ENCODE measurements around the gene HMGXB3.

Gene HMGXB3

DNA sequence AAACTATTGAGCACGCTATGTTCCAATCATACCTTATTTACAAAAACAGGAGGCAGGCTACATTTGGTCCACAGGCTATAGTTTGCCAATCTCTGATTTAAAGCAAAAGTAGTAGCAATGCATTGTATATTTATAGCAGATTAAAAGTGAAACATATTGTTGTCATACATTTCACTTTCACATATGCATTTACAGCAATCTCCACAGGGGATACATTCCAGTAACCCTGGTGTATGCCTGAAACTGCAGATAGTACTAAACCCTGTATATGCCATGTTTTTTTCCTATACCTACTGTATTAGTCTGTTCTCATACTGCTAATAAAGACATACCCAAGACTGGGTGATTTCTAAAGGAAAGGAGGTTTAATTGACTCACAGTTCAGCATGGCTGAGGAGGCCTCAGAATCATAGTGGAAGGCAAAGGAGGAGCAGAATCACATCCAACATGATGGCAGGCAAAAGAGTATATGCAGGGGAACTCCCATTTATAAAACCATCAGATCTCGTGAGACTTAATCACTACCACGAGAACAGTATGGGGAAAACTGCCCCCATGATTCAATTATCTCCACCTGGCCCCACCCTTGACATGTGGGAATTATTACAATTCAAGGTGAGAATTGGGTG is 91.7 kb downstream of the HMGXB3 start:
- DNase-seq (ENCODE audit: low spot score): no peak

DNA sequence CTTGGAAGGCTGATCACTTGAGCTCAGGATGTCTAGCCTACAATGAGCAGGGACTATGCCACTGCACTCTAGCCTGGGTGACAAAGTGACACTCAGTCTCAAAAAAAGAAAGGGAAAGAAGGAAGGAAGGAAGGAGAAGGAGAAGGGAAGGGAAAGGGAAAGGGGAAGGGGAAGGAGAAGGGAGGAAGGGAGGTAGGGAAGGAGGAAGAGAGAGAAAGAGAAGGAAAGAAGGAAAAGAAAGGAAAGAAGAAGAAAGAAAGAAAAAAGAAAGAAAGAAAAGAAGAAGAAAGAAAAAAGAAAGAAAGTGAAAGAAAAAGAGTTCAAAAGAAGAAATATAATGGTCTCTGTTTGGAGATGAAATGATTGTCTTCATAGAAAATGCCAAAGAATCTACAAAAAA is 96.6 kb downstream of the HMGXB3 start:
- DNase-seq (ENCODE audit: low spot score): no peak

DNA sequence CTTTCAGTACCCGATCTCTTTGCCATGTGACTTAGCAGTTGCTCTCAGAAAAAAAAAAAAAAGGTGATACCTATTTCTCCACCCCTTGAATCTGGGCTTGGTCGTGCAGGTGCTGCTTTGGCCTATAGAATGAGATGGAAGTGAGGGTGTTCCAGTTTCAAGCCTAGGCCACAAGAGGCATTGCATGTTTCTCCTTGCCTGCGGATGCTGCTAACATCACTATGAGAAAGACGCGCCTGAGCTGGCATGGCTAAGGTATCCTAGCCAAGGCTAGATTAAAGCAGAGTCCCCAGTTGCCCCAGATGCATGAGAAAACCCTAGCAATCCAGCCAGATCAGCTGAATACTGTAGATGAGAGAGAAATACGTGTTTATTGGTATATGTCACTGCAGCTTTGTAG is 100.5 kb downstream of the HMGXB3 start:
- DNase-seq (ENCODE audit: low spot score): no peak

All from NAMALWA (cell line).